Metanephros (tissue), 1 donor: ENCODE measurements around the gene ST6GALNAC3. TPM values are rescaled to one million over a fixed set of nuclear protein-coding genes. Genes with fewer than 3 reads are reported as not detected.

ENCODE experiments used
- total RNA-seq: library from RNA; depleted of rRNA; stranded (reverse); fragments of >200 nt; gene quantifications from one replicate; pipeline ENCODE4 v1.2.3, GENCODE V29; 2014

The ST6GALNAC3 gene
- total RNA-seq: 49.0 TPM

GRCh38 chr1:76074321-76075187 is at the start of gene ST6GALNAC3:
Gene ST6GALNAC3, plus strand, starts transcription at chr1:76074746.

Other genes starting within 250 kb of the ST6GALNAC3 start
- not detected for gene ASB17, start 142.3 kb upstream of the ST6GALNAC3 start, total RNA-seq